Hematopoietic multipotent progenitor cell treated with erythropoietin and hydrocortisone succinate and interleukin-3 and kit ligand, for 8 days (in vitro differentiated cells): ENCODE measurements around the gene ARL13B.
A peak's percentile ranks its signal among the peaks of the same experiment; 100 is the strongest.
"Not testable (repeated sequence)": the region's sequence is repeated elsewhere in the genome, so short reads cannot be mapped to it uniquely, and the experiment has no call there.

Experiments used
- DNase-seq: peaks from one replicate; pipeline ENCODE4 v3.0.0-alpha.2; 2015

Gene ARL13B

GRCh38 chr3:93979850-93980676, at the start of gene ARL13B:
Gene ARL13B (plus strand): TSS chr3:93980155. CDS start chr3:93980424, 269 bp downstream.
- peak; percentile 99 for DNase-seq

GRCh38 chr3:93931597-93932229, 48.2 kb upstream of the ARL13B start:
- no peak for DNase-seq

DNA sequence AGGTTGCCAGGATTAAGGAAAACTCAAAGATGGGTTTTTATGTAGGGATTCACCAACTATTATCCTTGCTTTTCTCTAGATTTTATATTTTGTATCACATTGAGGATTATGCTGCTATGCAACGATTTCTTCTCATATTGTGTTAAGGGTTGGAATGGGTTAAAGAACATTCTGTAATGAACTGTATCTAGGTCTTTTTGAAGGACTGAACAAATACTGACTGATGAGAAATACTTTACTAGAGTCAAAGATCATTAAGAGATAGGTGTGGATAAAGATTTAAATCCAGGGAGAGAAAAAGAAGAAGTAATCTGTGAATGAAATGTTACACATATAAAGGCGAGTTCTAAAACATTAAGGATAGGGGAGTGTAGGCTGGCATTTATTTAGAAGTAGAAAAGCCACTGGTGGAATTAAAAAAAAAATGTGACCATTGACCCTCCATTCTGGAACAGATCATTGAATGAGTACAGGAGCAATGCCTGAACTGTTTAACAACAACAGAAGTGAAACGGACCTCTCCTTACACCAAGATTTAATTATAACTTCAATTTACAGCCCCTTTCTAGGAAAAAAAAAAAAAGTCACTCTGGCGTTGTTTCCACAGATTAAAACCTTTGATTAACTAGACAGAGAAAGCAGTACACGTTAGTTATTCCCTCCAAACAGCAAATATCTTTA, 45.4 kb upstream of the ARL13B start:
- DNase-seq, result no peak

DNA sequence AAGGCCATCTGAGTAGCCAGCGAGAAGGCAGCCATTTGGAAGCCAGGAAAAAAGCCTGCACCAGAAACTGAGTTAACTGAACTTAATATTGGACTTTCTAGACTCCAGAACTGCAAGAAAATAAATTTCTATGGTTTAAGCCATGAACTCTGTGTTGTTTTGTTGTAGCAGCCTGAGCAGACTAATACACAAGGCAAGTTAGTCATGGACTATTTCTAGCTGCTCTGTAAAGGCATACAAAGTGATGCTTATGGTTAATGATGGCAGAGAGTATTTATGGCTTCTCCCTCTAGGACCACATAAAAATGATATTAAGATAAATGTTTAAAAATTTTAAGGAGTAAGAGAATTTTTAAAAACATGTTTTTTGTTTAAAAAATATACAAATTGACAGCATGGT, 43.4 kb upstream of the ARL13B start:
- DNase-seq, result no peak

GRCh38 chr3:93937485-93937884, 42.5 kb upstream of the ARL13B start:
- DNase-seq, result not testable (repeated sequence)

GRCh38 chr3:93949958-93950357, 30.0 kb upstream of the ARL13B start:
- peak; percentile 9 for DNase-seq

- no peak for DNase-seq
These were observed 18.9 kb upstream of the ARL13B start for GRCh38 chr3:93961026-93961425.

DNA sequence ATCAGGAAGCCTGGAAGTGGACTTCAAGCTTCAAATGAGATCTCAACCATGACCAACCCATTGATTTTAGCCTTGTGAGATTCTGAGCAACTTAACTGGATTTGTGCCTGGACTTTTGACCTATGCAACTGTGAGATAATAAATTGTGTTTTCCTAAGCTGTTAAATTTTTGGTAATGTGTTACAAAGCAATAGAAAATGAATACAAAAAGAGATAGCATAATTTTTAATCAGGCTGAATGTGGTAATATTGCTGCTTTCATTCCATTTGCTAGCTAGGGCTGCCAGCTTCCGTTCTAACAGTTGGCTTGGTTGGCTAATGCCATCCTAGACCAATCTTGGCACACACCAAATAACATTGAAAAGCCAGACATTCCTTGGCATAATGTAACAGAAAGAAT, 18.5 kb upstream of the ARL13B start:
- no peak for DNase-seq

DNA sequence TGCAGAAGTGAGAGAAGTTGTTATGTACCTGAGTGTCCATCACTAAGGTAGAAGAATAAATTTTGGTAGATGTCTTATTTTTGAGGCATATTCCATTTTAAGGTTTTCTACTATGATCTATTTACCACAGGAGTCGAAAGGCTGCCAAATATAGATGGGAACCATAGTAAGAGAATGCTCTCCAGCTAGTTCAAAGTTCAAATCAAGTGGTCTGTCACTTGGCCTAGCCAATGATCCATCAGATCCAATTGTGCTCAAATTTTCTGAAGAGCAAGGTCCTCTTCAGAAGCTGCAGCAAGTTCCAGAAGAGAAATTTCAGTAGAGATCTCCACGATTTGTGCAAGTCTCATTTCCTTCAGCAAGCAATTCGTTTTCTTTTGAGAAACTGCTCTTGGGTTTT, 17.2 kb upstream of the ARL13B start:
- DNase-seq, result no peak

GRCh38 chr3:93965106-93965505, 14.8 kb upstream of the ARL13B start:
- DNase-seq, result not testable (repeated sequence)

DNA sequence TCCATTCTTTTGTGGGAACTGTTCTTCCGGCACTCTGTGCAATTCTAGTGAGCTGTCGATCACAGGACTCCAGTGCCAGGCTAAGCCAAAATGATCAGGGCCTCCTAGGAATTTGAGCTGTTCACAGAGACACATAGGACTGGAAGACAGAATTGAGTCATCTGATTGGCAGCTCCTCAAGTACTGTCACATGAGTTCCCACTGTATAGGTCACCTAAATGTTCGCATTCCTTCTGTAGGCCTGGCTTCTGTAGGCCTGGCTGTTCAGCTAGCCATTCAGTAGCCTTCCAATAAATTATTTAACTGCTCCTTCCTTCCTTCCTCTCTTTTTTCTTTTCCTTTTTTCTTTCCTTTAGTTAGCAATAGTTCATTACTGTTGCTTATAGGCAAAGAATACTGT, 10.5 kb upstream of the ARL13B start:
- peak; percentile 53 for DNase-seq

DNA sequence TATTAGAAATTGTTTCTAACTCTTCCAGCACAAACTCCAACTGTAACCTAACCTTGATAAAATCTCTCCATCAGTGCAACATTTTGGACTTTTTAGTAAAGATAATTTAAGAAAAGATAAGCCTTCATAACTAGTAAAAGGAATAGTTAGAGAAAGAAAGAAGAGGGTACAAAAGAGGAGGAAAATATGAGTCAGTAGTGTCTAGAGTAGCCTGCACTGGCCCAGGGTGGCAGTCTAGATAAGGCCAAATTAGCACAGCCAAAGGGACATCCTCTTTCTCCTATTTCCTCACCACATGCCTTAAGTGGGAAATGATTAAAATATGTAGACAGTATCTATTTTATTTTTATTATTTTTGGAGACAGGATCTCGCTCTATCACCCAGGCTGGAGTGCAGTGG, 10.0 kb upstream of the ARL13B start:
- peak; percentile 85 for DNase-seq

- peak; percentile 93 for DNase-seq
These were observed 6.5 kb upstream of the ARL13B start, which contains the start of gene PROS1 for GRCh38 chr3:93973131-93974126. Gene PROS1 (minus strand): TSS chr3:93973896. CDS start chr3:93973749, 147 bp downstream.

GRCh38 chr3:93981649-93982048, 1.7 kb downstream of the ARL13B start:
- DNase-seq, result no peak

- no peak for DNase-seq
These were observed 3.5 kb downstream of the ARL13B start for GRCh38 chr3:93983408-93983807.

DNA sequence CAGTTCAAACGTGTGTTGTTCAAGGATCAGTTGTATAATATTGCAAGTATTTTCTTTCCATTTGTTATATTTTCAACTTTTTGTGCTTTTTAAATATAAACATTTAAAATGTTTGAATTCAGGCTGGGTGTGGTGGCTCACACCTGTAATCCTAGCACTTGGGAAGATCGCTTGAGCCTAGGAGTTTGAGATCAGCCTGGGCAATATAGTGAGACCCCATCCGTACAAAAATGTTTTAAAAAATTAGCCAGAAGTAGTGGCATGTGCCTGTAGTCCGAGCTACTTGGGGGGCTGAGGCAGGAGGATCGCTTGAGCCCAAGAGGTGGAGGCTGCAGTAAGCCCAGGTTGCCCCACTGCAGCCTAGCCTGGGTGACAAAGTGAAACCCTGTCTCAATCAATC, 4.7 kb downstream of the ARL13B start:
- no peak for DNase-seq

DNA sequence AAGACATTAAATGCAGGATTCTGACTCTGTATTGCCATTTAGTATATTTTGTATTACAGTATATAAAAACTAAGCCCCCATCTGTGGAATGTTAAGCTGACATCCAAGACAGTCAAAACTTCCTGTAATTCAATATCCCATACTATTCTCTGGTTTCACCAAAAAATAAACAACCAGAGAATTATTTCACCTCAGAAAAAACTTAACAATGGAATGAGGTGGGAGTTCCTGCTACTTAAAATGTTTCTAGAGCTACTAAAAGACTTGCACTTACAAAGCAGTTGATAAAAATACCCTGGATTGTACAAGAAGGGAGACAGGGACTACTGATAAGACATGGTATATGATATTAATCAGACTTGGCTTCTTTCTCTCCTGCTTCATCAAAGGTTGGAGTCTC, 8.3 kb downstream of the ARL13B start:
- DNase-seq, result no peak

GRCh38 chr3:93988764-93989163, 8.8 kb downstream of the ARL13B start:
- DNase-seq, result no peak

DNA sequence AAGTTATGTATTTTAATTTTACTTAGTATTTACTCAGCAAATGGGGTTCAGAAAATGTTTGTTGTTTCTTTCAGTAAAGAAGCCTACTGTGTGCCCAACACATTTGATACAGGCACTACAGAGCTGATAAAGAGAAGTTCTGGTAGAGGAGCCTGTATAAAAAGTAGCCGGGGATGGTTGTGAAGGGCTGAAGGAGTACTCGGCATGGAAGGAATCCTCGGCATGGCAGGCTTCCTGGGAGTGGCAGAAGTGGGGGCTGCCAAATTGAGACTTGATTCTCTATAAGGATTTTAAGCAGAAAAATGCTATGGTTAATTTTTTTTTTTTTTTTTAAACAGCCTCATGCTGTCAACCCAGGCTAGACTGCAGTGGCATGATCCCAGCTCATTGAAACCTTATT, 9.3 kb downstream of the ARL13B start:
- no peak for DNase-seq

DNA sequence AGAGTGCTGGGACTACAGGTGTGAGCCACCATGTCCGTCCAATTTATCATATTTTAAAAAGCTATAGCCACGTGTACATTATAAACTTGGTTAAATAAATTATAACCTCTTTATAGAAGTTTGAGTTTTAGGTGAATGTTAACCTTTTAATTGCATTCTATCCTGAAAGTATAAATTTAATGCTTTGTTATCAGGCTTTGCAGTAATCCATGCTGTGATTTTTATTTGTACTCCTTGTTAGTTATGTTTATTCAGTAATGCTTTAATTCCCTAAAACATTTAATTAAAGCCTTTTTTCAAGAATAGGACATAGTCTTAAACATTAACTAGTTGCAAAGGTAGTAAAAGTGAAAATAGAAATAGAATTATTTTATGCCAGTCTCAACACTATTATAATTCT, 11.7 kb downstream of the ARL13B start:
- no peak for DNase-seq

- no peak for DNase-seq
These were observed 12.3 kb downstream of the ARL13B start for GRCh38 chr3:93992207-93992606.

GRCh38 chr3:93994056-93994455, 14.1 kb downstream of the ARL13B start:
- DNase-seq, result no peak

GRCh38 chr3:94001191-94001590, 21.2 kb downstream of the ARL13B start:
- DNase-seq, result no peak
